ENCODE measurements around the gene CFDP1. TPM values are rescaled to one million over a fixed set of nuclear protein-coding genes. Genes with fewer than 3 reads are reported as not detected.

Gene CFDP1
- total and polyA plus RNA-seq, 2 of the 13 experiments (the other 11 are each of a cell fraction or from before 2014, with no cell fraction given), result 78.6 to 153 TPM

- TF ChIP-seq BRF2 (CRISPR knock-in tag; IDR thresholded peaks at IDR 0.05) (no peak), KDM1A (CRISPR knock-in tag; IDR thresholded peaks at IDR 0.05) (no peak), ZNF850 (CRISPR knock-in tag; conservative IDR thresholded peaks at IDR 0.05) (no peak), BRD4 (CRISPR knock-in tag; IDR thresholded peaks at IDR 0.05) (no peak), ZNF383 (CRISPR knock-in tag; IDR thresholded peaks at IDR 0.05; ENCODE audit: borderline replicate concordance) (no peak), ZXDC (CRISPR knock-in tag; IDR thresholded peaks at IDR 0.05) (no peak)
These were observed 144.6 kb downstream of the CFDP1 start (continued) for GRCh38 chr16:75288596-75289120.

DNA sequence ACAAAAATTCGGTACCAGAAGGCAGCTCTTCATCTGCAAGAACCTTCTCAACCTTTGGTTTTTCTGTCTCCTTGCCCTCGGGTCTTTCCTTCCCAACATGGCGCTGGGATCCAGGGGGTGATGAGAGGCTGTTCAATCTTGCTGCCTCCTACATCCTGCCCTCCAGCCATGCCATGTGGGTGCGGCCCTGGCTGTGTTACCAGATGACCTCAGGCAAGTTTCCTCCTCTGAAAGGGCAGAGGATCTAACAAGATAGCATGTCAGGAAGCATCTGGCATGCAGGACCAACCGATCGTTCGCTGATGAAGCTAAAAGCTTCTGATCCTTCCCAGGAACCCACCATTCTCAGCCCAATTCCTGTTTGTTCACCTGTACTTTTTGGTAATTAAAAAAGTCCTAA, 145.1 kb downstream of the CFDP1 start:
- Histone ChIP-seq H4K20me1 (ENCODE audit: insufficient read depth, low read length) (no peaks in the 10 kb centered on the region), H3K36me3 (replicated peaks in 1 of 2; ENCODE audit: control insufficient read depth in 1 of 2, insufficient read depth in 2 of 2, low read length in 2 of 2) (peaks cover 16 to 25% of the 10 kb centered on the region in 2 experiments), H2AFZ (ENCODE audit: low read length) (no peak overlapping the region), H3K4me2 (ENCODE audit: low read depth, low read length) (no peak overlapping the region), H3K9me3 (ENCODE audit: low read length) (no peaks in the 10 kb centered on the region), H3K4me1 (ENCODE audit: insufficient read depth, low read length) (peaks cover 11% of the 10 kb centered on the region), H3K27ac (ENCODE audit: extremely low read length, insufficient read depth, low read length) (no peak overlapping the region), H3K27me3 (ENCODE audit: control insufficient read depth in 1 of 2, insufficient read depth in 2 of 2, low read length in 2 of 2) (no peaks in the 10 kb centered on the region), H3K4me3 (replicated peaks in 1 of 3; ENCODE audit: insufficient read depth in 1 of 3, low read depth in 2 of 3, low read length in 3 of 3) (no peak overlapping the region), H3K9ac (ENCODE audit: insufficient read depth, low read depth, low read length) (no peak overlapping the region), H3K79me2 (ENCODE audit: insufficient read depth, low read length) (no peaks in the 10 kb centered on the region)
- no peak for ATAC-seq
- in situ Hi-C loops (cut with HindIII; ENCODE audit: extremely low pct_ligation_motif_present, low pct_unique_long_range_greater_than_20kb), result no loop called here
- intact Hi-C loops (cut with micrococcal nuclease; ENCODE audit: unreplicated experiment), result no loop called here
- no TSS peak for BruUV-seq (replicated peaks)
- FAIRE-seq, result no peak
- CTCF ChIA-PET (ENCODE audit: low intra/inter-chr PET ratio, low total read pairs), result no interaction called here
- WGBS (ENCODE audit: low lambda C conversion rate), result 96% methylated on average over 7 of the region's 7 CpGs
- POLR2A ChIA-PET, result interaction anchor here (1.1 kb wide), 2 partner anchors 17 to 44 kb away, joined by 3 to 6 read pairs; no protein-coding TSS in a partner anchor
- no peak for DNase-seq (ENCODE audit: low spot score)
- no peak for TF ChIP-seq ZNF576 (CRISPR knock-in tag; IDR thresholded peaks at IDR 0.05)
- no peak for TF ChIP-seq ASH2L (IDR thresholded peaks at IDR 0.05; ENCODE audit: insufficient read length, low read depth, low read length)
- TF ChIP-seq ZNF142 (CRISPR knock-in tag; IDR thresholded peaks at IDR 0.05), result no peak
- no peak for TF ChIP-seq RFX1 (IDR thresholded peaks at IDR 0.05)
- TF ChIP-seq, protein P1, sequence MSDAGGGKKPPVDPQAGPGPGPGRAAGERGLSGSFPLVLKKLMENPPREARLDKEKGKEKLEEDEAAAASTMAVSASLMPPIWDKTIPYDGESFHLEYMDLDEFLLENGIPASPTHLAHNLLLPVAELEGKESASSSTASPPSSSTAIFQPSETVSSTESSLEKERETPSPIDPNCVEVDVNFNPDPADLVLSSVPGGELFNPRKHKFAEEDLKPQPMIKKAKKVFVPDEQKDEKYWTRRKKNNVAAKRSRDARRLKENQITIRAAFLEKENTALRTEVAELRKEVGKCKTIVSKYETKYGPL (CRISPR knock-in tag; IDR thresholded peaks at IDR 0.05), result no peak
- TF ChIP-seq SMYD3 (CRISPR knock-in tag; IDR thresholded peaks at IDR 0.05), result no peak

Data from HepG2 (cell line).